ENCODE data around the gene BPIFB6.

BPIFB6 gene

DNA sequence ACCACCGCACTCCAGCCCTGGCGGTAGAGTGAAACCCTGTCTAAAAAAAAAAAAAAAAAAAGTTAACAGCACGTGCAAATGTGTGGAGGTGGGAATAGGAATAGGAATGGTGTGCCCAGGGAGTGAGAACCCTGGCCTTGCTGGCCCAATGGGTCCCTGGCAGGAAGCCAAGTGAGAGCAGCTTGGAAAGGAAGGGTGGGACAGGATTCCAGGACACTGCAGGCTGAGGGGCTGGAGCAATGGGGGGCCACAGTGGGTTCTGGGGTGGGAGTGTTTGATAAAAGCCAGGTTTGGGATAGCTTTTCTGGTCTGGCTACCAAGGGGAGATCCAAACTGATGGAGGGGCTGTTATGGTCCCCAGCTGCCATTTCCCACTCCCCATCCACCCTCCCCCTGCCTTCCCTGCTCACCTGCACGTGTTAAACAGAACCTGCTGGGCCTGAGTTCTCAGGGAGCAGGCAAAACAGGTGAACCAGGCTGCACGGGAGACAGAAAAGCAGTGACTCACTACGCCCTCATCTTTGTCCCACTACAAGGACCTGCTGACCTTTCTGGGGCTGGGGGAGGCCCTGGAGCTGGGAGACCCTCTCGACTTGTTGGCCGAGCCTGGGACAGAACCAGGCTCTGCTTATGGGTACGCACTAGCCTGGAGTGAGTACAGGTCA is 30.5 kb upstream of the BPIFB6 start:
- DNase-seq, result no peak

DNA sequence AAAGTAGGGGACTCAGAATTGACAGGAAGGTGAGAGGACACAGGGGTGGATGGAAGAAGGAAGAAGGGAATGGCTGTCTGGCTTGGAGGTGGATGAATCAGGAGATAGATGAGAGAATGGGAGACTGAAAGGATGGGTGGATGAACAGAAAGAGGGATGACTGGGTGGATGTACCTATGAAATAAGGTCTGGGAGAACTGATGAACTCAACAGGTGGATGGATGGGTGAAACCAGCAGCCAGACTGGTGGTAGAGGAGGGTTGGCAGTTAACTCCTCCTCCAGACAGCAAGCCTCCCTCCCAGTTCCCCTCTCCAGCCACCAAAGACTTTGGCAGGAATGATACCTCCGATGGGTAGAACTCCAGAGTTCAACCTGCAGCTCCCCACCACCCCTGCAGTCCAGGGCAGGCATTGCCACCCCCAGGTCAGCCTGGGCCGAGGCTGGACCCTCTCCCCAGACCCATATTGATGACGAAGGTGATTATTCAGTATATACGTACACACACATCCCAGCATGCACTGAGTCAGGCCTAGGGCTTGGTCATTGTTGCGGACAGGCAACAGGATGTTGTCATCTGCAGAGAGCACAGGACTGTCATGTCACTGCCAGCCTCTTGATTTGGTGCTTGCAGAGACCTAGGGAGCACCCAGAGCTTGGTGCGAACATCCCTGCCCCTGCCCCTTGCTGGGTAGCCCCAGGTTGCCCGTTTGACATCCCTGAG is 29.2 kb upstream of the BPIFB6 start:
- no peak for DNase-seq

DNA sequence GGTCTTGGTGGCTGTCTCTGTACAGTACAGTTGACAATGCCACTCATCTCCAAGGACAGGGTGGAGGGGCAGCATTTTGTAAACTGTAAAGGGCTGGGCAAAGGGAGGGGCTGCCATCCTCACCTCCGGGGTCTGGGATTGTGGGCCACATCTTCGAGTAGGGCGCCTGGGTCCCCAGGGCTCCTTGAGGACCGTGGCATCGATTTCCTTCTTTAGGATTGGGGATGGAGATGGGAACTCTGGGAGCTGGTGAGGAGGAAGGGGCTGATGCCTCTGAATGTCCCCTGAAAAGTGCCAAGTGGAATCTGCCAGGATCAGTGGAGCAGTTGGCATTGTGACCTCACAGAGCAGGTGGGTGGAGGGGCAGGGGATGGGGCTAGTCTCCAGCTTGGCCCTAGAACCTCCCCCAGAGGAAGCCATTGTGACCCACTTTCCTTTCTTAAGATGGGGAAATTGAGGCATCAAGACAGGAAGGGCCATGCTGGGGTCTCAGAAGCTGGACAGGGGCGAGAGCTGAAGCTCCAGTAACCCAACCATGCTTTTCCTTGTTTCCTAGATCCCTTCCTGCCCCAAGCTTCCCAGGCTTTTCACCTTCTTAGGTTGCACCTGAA is 27.2 kb upstream of the BPIFB6 start, which contains the start of gene SUN5:
SUN5 (minus strand) TSS at position 293 of the 611 bp plus-strand sequence; CDS start at position 200, 93 bp downstream.
- DNase-seq, result no peak

DNA sequence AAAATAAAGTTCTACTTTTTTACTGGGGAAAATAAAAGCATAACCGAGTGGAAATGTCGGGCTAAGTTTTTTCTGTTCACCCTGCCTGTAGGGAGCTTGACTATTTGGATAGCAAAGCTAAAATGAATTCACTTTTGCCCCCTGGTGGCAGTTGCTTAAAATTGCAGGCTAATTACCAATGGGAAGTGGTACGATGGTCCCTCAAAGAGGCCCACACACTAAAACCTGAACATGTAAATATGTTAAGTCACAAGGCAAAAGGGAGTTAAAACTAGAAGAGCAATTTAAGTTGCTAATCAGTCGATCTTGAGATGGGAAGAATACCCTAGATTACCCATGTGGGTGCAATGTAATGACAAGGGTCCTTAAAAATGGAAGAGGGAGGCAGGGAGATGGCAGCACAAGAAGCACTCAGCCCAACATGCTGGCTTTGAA is 26.3 kb upstream of the BPIFB6 start:
- no peak for DNase-seq

DNA sequence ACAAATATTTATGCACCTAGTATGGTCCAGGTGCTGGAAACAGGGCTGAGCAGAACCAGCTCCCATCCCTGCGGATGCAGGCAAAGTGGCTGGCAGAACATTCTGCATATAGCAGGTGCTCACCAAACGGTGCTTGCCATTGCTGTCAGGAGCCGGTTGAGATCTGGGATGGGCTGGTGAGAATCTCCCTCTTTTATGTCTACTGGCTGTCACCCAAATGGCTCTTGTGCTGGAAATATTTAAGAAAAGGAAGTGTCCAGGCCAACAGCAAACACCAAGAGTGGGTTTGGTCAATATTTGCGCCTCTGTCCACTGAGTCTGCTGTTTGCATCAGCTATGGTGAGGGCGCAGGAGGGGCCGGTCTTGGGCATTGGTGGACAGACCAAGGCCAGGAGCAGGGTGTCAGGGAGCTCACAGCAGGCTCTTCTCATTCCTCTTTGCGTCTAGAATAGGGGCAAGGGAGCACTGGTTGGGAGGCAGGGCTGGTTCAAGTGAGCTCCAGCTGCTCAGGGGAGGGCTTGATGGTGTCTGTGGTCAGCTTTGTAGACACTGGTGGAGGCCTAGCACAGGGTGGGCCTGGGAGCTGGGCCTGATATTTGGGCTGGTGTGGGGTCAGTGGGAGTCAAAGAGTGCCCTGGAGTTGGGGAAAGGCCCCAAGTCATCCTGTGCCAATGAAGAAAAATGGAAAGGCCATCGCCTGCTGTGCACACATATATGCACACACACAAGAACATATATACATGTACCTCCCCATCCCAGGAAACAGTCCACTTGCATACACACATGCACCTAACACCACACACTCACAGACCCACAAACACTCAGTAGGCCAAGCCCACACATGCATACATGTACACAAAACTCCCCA is 25.3 kb upstream of the BPIFB6 start:
- no peak for DNase-seq

DNA sequence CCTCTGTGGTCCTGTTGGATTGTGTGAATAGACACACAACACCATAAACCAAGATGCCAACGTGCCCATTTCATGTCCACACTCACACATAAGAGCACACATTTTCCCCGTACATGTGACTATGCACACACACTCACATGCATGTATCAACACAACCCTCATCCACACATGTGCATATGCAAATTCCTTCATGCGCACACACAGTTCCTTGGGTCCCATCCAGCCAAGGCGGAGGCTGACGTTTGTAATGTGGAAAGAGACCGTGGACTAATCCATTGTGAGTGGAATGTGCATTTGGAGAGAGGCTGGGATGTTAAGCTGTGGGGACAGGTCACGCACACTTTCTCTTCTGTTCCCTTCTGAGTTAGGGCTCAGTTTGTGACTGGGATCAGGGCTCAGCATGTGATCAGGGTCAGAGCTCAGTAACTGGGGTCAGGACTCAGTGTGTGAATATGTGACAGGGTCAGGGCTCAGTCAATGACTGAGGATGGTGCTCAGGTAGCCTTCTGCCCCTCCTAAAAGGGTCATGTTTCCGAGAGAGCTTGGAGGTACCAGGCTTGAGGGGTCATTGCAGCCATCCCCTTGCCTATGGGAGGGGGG is 24.6 kb upstream of the BPIFB6 start:
- DNase-seq, result no peak

DNA sequence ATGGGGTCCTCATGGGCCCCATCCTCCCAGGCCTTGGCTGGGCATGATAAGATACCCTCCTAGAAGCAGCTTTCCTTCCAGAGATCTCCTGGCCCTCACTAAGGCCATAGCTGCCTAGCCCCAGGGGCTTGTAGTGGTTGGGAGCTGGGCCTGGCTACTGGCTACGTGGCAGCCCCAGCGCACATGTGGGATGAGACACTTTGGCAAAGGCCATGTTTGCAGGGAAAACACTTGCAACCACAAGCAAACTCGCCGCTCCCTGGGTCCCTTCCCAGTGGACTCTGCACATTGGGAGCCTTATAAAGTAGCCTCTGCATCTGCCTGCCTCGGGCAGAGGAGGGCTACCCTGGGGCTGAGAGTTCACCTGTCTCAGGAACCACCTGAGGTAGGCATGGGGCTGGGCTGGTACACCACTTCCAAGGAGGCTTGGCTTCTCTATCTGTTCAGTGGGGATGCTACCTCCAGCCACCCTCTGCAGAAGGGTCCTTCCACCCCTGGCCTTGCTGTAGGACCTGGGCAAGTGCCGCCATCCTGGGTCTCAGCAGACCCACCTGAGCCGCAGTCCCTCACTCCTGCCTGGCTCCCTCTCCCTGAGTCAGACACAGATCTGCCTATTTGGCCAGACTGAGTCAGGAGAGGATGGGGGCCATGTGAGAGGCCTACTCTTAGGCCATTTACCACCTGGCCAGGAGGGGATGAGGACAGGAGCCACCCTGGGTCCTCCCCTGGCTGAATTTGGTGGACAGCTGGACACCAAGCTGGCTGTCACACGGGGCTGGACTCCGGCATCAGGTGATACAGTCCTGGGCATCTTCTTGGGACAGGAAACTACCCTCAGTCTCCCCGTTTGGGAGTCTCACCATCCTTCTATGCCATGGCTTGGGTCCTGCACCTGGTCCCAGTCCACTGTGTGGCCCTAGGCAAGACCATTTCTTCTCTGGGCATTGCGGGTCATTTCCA is 23.8 kb upstream of the BPIFB6 start, which contains the start of gene BPIFB2:
BPIFB2 (plus strand) TSS at position 329 of the 960 bp plus-strand sequence. CDS start 871 bp downstream, outside the sequence.
- no peak for DNase-seq

- no peak for DNase-seq
Measured at GRCh38 chr20:33008336-33009213, 22.9 kb upstream of the BPIFB6 start.

DNA sequence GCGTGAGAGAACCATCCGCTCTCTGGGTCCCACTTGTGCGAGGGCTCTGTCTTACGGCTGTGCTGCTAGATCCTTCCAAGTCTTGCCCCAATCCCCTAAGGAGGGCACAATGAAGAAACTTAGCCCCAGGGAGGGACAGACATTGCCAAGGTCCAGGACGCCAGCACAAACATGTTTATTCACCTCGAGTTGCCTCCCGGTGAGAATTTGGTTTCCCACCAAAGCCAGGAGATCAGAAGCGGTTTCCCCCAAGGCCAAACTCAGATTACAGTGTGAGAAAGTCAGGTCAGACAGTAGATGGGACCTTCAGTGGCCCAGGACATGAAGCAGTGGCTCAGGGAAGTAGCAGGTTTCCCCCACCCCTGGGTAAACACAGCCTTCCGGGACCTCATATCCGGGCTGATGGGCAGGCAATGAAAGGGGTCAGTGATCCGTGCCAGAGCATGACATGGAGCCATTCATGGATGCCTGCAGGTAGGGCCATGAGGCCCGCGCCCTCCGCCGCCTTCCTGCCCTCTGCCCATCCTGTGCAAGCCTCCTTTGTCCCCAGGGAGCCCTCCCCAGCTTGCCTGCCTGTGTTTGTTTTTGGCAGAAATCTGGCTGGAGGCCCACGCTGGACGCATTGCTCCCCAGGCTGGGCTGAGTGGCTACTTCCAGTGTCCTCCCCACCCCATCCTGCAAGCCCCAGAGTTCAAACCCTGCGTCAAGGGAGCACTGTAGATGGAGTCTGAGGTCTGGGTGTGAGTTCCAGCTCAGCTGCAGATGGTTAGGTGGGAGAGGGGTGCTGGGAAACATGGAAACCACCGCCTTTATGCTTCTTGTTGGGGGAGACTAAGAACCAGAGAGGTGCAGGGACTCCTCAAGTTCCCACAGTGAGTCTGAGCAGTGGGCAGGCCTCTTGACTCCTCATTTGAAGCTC is 22.0 kb upstream of the BPIFB6 start:
- DNase-seq, result peak in 1 of 56 donors; percentile 17

- DNase-seq, result no peak
Measured at GRCh38 chr20:33010133-33010504, 21.3 kb upstream of the BPIFB6 start.

GRCh38 chr20:33010674-33011449 is 20.6 kb upstream of the BPIFB6 start:
- no peak for DNase-seq

DNA sequence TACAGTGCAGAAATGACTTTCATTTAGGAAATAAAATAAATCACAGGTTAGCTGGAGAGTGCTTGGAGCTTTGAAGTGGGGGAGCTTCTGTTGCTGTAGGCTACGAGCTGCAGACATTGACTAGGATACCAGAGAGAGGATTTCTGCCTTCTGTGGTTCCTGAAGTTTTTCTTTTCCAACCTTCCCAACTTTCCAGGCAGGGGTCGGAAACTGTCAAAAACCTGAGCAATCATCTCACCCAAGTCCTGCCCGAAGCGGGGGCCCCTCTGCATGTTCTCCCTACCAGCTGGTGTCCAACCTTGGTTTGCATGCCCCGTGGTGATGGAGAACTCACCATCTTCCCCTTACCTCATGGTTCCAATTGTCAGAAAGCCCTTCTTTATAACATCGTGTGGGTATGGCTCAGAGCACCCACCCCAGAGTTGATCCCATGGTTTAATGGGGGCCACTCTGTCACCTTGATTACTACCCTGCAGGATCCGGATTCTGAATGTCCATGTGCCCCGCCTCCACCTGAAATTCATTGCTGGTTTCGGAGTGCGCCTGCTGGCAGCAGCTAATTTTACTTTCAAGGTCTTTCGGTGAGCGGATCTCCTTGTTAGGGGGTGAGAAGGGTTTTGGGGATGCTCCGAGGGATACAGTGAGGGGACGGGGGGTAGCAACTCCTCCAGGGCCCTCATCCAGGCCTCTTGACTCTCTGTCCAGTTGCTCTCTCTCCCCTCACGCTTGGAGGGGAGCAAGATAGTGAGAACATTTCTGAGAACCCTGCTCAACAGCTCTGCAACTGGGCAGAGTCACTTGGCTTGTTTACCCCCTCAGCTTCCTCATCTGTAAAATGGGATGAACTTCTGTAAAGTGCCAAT is 18.9 kb upstream of the BPIFB6 start:
- DNase-seq, result no peak

DNA sequence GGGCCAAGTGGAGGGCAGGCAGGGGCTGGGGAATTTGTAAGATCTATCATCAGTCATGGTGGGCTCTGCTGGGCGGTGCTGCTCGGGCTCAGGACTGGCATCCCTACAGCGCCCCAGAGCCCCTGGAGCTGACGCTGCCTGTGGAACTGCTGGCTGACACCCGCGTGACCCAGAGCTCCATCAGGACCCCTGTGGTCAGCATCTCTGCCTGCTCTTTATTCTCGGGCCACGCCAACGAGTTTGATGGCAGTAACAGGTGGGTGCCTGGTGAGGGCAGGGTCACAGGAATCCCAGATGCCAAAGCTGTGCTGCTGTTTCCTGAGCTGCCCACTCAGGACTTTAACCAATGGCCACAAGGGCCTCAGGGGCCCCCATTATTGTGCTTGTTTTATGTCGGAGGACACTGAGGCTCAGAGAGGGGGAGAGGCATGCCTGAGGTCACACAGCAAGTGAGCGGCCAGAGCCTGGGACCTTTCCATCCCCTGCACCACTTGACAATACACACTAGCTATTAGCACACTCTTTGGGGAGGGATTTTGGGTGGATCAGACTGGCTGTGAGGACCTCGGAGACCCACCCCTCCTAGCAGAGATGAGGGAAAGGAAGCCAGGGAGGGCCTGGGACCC is 17.6 kb upstream of the BPIFB6 start:
- DNase-seq, result no peak

- DNase-seq, result no peak
Measured at GRCh38 chr20:33014336-33015113, 16.9 kb upstream of the BPIFB6 start.

- no peak for DNase-seq
Measured at GRCh38 chr20:33015114-33015484, 16.3 kb upstream of the BPIFB6 start.

Data from amygdala (tissue), 56 donors.